IMR-90 (cell line): ENCODE measurements around the gene DUSP16. TPM values are rescaled to one million over a fixed set of nuclear protein-coding genes. Genes with fewer than 3 reads are reported as not detected.

Source experiments
- ATAC-seq: fragments of 200-7000 bp; cut with Tn5 transposase; 2 replicates; pipeline ENCODE4 v1.9.1; 2020; ENCODE audit warnings: low read depth, mild to moderate bottlenecking, moderate library complexity
- BruUV-seq: library from RNA; stranded (reverse); fragments of 400-500 nt; replicated peaks from 2 replicates; lab custom pipeline; 2021; lab: Mats Ljungman, UMichigan
- CTCF ChIA-PET: fragments of 300-600 bp; formaldehyde crosslinking; extraction: SDS; loops from one replicate; lab custom pipeline; 2021; ENCODE audit warnings: antibody characterized with exemption; lab: Yijun Ruan, JAX
- POLR2A ChIA-PET: fragments of 300-600 bp; sonication (Branson Sonifier 250); formaldehyde crosslinking; loops from one replicate; lab custom pipeline; 2022; ENCODE audit warnings: antibody characterized with exemption; ENCODE audit not compliant: unreplicated experiment; lab: Charles Lee
- DNase-seq: peaks from one replicate; pipeline ENCODE4 v3.0.0; 2013
- H2AFZ ChIP-seq: replicated peaks from 2 replicates; pipeline ENCODE3; 2013; ENCODE audit warnings: low read length, mild to moderate bottlenecking; ENCODE audit not compliant: poor library complexity
- H2AK5ac ChIP-seq: 2 replicates; pipeline ENCODE4 v1.6.1; 2013; ENCODE audit warnings: low read depth, low read length, inconsistent platforms
- H2AK9ac ChIP-seq: replicated peaks from 2 replicates; pipeline ENCODE3; 2013; ENCODE audit warnings: mild to moderate bottlenecking, low read depth, low read length, moderate library complexity; ENCODE audit not compliant: poor library complexity
- H2BK120ac ChIP-seq: 2 replicates; pipeline ENCODE4 v1.6.1; 2013; ENCODE audit warnings: low read depth, low read length, inconsistent platforms
- H2BK15ac ChIP-seq: 3 replicates; pipeline ENCODE4 v1.6.1; 2013; ENCODE audit warnings: low read depth, low read length, inconsistent platforms
- H2BK20ac ChIP-seq: 2 replicates; pipeline ENCODE4 v1.6.1; 2013; ENCODE audit warnings: low read depth, mild to moderate bottlenecking, inconsistent platforms, low read length, moderate library complexity
- H2BK5ac ChIP-seq: 2 replicates; pipeline ENCODE4 v1.6.1; 2013; ENCODE audit warnings: mild to moderate bottlenecking, low read depth, low read length, inconsistent platforms; ENCODE audit not compliant: poor library complexity, severe bottlenecking
- H3K14ac ChIP-seq: replicated peaks from 2 replicates; pipeline ENCODE4 v1.6.1; 2013; ENCODE audit warnings: low read depth, low read length, inconsistent platforms
- H3K18ac ChIP-seq: 2 replicates; pipeline ENCODE4 v1.6.1; 2013; ENCODE audit warnings: low read depth, low read length, control low read depth
- H3K23ac ChIP-seq: 2 replicates; pipeline ENCODE4 v1.6.1; 2013; ENCODE audit warnings: low read depth, low read length, inconsistent platforms
- H3K27ac ChIP-seq: 2 replicates; pipeline ENCODE4 v1.5.1; 2013; ENCODE audit warnings: mild to moderate bottlenecking, control low read depth, low read length; ENCODE audit not compliant: insufficient read depth
- H3K27me3 ChIP-seq: 2 replicates; pipeline ENCODE4 v1.6.1; 2013; ENCODE audit warnings: low read length; ENCODE audit not compliant: control insufficient read depth, insufficient read depth
- H3K36me3 ChIP-seq: 2 replicates; pipeline ENCODE4 v1.6.1; 2013; ENCODE audit warnings: low read length, mixed read lengths; ENCODE audit not compliant: control insufficient read depth, insufficient read depth
- H3K4ac ChIP-seq: 2 replicates; pipeline ENCODE4 v1.6.1; 2013; ENCODE audit warnings: low read depth, low read length, inconsistent platforms
- H3K4me1 ChIP-seq: 2 replicates; pipeline ENCODE4 v1.6.1; 2013; ENCODE audit warnings: low read length, mixed read lengths; ENCODE audit not compliant: control insufficient read depth, insufficient read depth
- H3K4me2 ChIP-seq: 2 replicates; pipeline ENCODE4 v1.6.1; 2013; ENCODE audit warnings: low read depth, mild to moderate bottlenecking, control low read depth, low read length, moderate library complexity
- H3K4me3 ChIP-seq: 2 replicates; pipeline ENCODE4 v1.5.1; 2013; ENCODE audit warnings: low read depth, mild to moderate bottlenecking, control low read depth, low read length, moderate library complexity; ENCODE audit not compliant: insufficient read depth
- H3K56ac ChIP-seq: 2 replicates; pipeline ENCODE4 v1.6.1; 2013; ENCODE audit warnings: low read length, inconsistent platforms; ENCODE audit not compliant: insufficient read depth; ENCODE audit errors: extremely low read depth
- H3K79me1 ChIP-seq, 2 experiments: 2 replicates each; pipeline ENCODE4 v1.6.1; 2013; ENCODE audit warnings: low read length in 2 of 2, inconsistent platforms in 1 of 2, low read depth in 1 of 2
- H3K9ac ChIP-seq: 2 replicates; pipeline ENCODE4 v1.6.1; 2013; ENCODE audit warnings: low read depth, low read length, control low read depth
- H3K9me1 ChIP-seq: 2 replicates; pipeline ENCODE4 v1.6.1; 2013; ENCODE audit warnings: low read length, inconsistent platforms; ENCODE audit not compliant: insufficient read depth
- H3K9me3 ChIP-seq: 2 replicates; pipeline ENCODE4 v1.6.1; 2013; ENCODE audit warnings: low read length; ENCODE audit not compliant: control insufficient read depth, insufficient read depth
- H4K20me1 ChIP-seq: 2 replicates; pipeline ENCODE4 v1.6.1; 2013; ENCODE audit warnings: low read length, inconsistent platforms; ENCODE audit not compliant: insufficient read depth
- H4K5ac ChIP-seq: 2 replicates; pipeline ENCODE4 v1.6.1; 2013; ENCODE audit warnings: mild to moderate bottlenecking, low read depth, low read length, control low read depth
- H4K8ac ChIP-seq, 2 experiments: 2 replicates each; pipeline ENCODE4 v1.6.1; 2013; ENCODE audit warnings: low read depth in 2 of 2, low read length in 2 of 2, control low read depth in 1 of 2, inconsistent platforms in 1 of 2
- H4K91ac ChIP-seq: 2 replicates; pipeline ENCODE4 v1.6.1; 2013; ENCODE audit warnings: low read depth, low read length, inconsistent platforms; ENCODE audit not compliant: insufficient read depth
- BHLHE40 ChIP-seq: fragments of 150-350 bp; IDR thresholded peaks from 2 replicates; pipeline ENCODE4 v1.6.1; 2016; ENCODE audit warnings: mild to moderate bottlenecking, low read depth, low read length
- CEBPB ChIP-seq: IDR thresholded peaks from 2 replicates; pipeline ENCODE4 v1.6.1; 2012; ENCODE audit warnings: low read depth, low read length, improper control_type of control experiment
- CHD1 ChIP-seq: IDR thresholded peaks from 2 replicates; pipeline ENCODE4 v1.6.1; 2012; ENCODE audit warnings: low read depth, low read length, improper control_type of control experiment
- CTCF ChIP-seq: conservative IDR thresholded peaks from 2 replicates; pipeline ENCODE4 v1.5.1; 2012; ENCODE audit warnings: mild to moderate bottlenecking, low read depth, low read length, improper control_type of control experiment
- ELK1 ChIP-seq: fragments of 150-350 bp; IDR thresholded peaks from 2 replicates; pipeline ENCODE4 v1.6.1; 2016; ENCODE audit warnings: low read depth, mild to moderate bottlenecking, low read length, moderate library complexity, borderline replicate concordance
- FOS ChIP-seq: fragments of 150-350 bp; IDR thresholded peaks from 2 replicates; pipeline ENCODE4 v1.6.1; 2016; ENCODE audit warnings: low read depth, low read length
- MAFK ChIP-seq: IDR thresholded peaks from 2 replicates; pipeline ENCODE4 v1.6.1; 2012; ENCODE audit warnings: low read depth, low read length, improper control_type of control experiment
- MAZ ChIP-seq: IDR thresholded peaks from 2 replicates; pipeline ENCODE4 v1.6.1; 2012; ENCODE audit warnings: low read depth, mild to moderate bottlenecking, low read length, improper control_type of control experiment, moderate library complexity, borderline replicate concordance
- MXI1 ChIP-seq: IDR thresholded peaks from 2 replicates; pipeline ENCODE4 v1.6.1; 2012; ENCODE audit warnings: low read depth, mild to moderate bottlenecking, low read length, moderate library complexity, borderline replicate concordance
- NFE2L2 ChIP-seq: fragments of 150-350 bp; IDR thresholded peaks from 2 replicates; pipeline ENCODE4 v1.6.1; 2016; ENCODE audit warnings: low read depth, mild to moderate bottlenecking, low read length
- POLR2A ChIP-seq: IDR thresholded peaks from 2 replicates; pipeline ENCODE4 v1.6.1; 2012; ENCODE audit warnings: mild to moderate bottlenecking, low read depth, low read length
- RAD21 ChIP-seq: IDR thresholded peaks from 2 replicates; pipeline ENCODE4 v1.6.1; 2012; ENCODE audit warnings: low read length, improper control_type of control experiment
- RCOR1 ChIP-seq: IDR thresholded peaks from 2 replicates; pipeline ENCODE4 v1.6.1; 2012; ENCODE audit warnings: mild to moderate bottlenecking, low read length, improper control_type of control experiment; ENCODE audit not compliant: insufficient replicate concordance
- RFX5 ChIP-seq: IDR thresholded peaks from 2 replicates; pipeline ENCODE4 v1.8.0; 2012; ENCODE audit warnings: low read depth, mild to moderate bottlenecking, low read length, moderate library complexity
- SMC3 ChIP-seq: fragments of 150-350 bp; IDR thresholded peaks from 2 replicates; pipeline ENCODE4 v1.6.1; 2016; ENCODE audit warnings: low read depth, mild to moderate bottlenecking, antibody characterized with exemption, low read length, moderate library complexity
- USF2 ChIP-seq: fragments of 150-350 bp; IDR thresholded peaks from 2 replicates; pipeline ENCODE4 v1.6.1; 2017; ENCODE audit warnings: mild to moderate bottlenecking, antibody characterized with exemption, low read length, low read depth
- WGBS, 2 experiments: methylation state at CpG; one replicate each; pipeline versions ENCODE4 v1.1.5 to v1.1.7; 2013; ENCODE audit warnings: missing lambda C conversion rate in 2 of 2; ENCODE audit not compliant: insufficient read length in 1 of 2; ENCODE audit errors: extremely low coverage in 2 of 2; 5-methylcytosine and 5-hydroxymethylcytosine counted together
- dilution Hi-C: fragments of 300-500 bp; cut with HindIII; formaldehyde crosslinking; loops from one replicate; pipeline ENCODE4 v1.14.3; 2018; ENCODE audit warnings: low sequenced_read_pairs; ENCODE audit not compliant: unreplicated experiment
- in situ Hi-C: fragments of 300-500 bp; cut with MboI; formaldehyde crosslinking; loops from 3 replicates; pipeline ENCODE4 v1.14.3; 2019; ENCODE audit warnings: low sequenced_read_pairs, inconsistent platforms, mixed read lengths
- intact Hi-C: fragments of 100-400 bp; cut with micrococcal nuclease; formaldehyde crosslinking; loops from 2 replicates; pipeline ENCODE4 v1.10.0; 2022
- polyA plus RNA-seq, 3 experiments: library from polyadenylated mRNA; depleted of rRNA; stranded (reverse); fragments of >200 nt; gene quantifications; 2 replicates each; pipeline ENCODE4 v1.2.3, GENCODE V29; 2012; ENCODE audit warnings: low replicate concordance in 1 of 3
- total RNA-seq: library from RNA; depleted of rRNA; stranded (reverse); fragments of >200 nt; gene quantifications from 2 replicates; pipeline ENCODE4 v1.2.3, GENCODE V29; 2012

DUSP16 gene
- total and polyA plus RNA-seq, 2 of the 4 experiments (the other 2 are of a cell fraction): 4.7 to 10.0 TPM

GRCh38 chr12:12470751-12471306 lies 91.8 kb downstream of the DUSP16 start:
- Histone ChIP-seq H3K14ac (no peak overlapping the region), H3K79me1 (peaks cover 1 to 12% of the 10 kb centered on the region in 2 experiments; a peak in 2 of 4 replicates), H3K4me2 (no peak overlapping the region), H3K18ac (no peak overlapping the region), H3K9me3 (no peaks in the 10 kb centered on the region), H2AK5ac (no peak overlapping the region), H2AK9ac (no peak overlapping the region), H2BK120ac (no peak overlapping the region), H3K27ac (no peak overlapping the region), H4K20me1 (no peaks in the 10 kb centered on the region; the same call in 1 of the 2 replicates), H2AFZ (no peak overlapping the region), H3K9ac (no peak overlapping the region), H3K27me3 (no peaks in the 10 kb centered on the region), H3K4me3 (no peak overlapping the region), H3K4me1 (no peaks in the 10 kb centered on the region), H3K4ac (no peak overlapping the region), H4K8ac (no peak overlapping the region), H3K9me1 (peaks cover 3% of the 10 kb centered on the region; the same call in 1 of the 2 replicates), H3K23ac (no peak overlapping the region), H2BK15ac (no peak overlapping the region), H3K36me3 (peaks cover 3% of the 10 kb centered on the region; the same call in 1 of the 2 replicates), H3K56ac (no peak overlapping the region), H4K91ac (no peak overlapping the region), H2BK20ac (no peak overlapping the region), H2BK5ac (no peak overlapping the region), H4K5ac (no peak overlapping the region)
- ATAC-seq: no peak
- intact Hi-C loops (no loop called here), dilution Hi-C loops (no loop called here), in situ Hi-C loops (no loop called here)
- no TSS peak for BruUV-seq
- TF ChIP-seq BHLHE40: no peak
- TF ChIP-seq USF2: no peak
- TF ChIP-seq ELK1: no peak
- no peak for TF ChIP-seq MAFK
- TF ChIP-seq CEBPB: no peak
- no peak for TF ChIP-seq RCOR1
- no peak for TF ChIP-seq RAD21
- no peak for TF ChIP-seq POLR2A
- TF ChIP-seq MXI1: no peak
- TF ChIP-seq FOS: no peak
- no peak for TF ChIP-seq RFX5
- TF ChIP-seq CTCF: no peak
- no peak for TF ChIP-seq NFE2L2
- no peak for TF ChIP-seq SMC3
- TF ChIP-seq CHD1: no peak
- no peak for TF ChIP-seq MAZ
- POLR2A ChIA-PET: no interaction called here
- no peak for DNase-seq
- WGBS, 2 experiments: no CpG with 5 or more reads among the region's 7 CpGs
- CTCF ChIA-PET: no interaction called here
